ENCODE data around the gene TIAL1.
"Not testable (repeated sequence)": the region's sequence is repeated elsewhere in the genome, so short reads cannot be mapped to it uniquely, and the experiment has no call there.

The TIAL1 gene, protein sequence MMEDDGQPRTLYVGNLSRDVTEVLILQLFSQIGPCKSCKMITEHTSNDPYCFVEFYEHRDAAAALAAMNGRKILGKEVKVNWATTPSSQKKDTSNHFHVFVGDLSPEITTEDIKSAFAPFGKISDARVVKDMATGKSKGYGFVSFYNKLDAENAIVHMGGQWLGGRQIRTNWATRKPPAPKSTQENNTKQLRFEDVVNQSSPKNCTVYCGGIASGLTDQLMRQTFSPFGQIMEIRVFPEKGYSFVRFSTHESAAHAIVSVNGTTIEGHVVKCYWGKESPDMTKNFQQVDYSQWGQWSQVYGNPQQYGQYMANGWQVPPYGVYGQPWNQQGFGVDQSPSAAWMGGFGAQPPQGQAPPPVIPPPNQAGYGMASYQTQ

DNA sequence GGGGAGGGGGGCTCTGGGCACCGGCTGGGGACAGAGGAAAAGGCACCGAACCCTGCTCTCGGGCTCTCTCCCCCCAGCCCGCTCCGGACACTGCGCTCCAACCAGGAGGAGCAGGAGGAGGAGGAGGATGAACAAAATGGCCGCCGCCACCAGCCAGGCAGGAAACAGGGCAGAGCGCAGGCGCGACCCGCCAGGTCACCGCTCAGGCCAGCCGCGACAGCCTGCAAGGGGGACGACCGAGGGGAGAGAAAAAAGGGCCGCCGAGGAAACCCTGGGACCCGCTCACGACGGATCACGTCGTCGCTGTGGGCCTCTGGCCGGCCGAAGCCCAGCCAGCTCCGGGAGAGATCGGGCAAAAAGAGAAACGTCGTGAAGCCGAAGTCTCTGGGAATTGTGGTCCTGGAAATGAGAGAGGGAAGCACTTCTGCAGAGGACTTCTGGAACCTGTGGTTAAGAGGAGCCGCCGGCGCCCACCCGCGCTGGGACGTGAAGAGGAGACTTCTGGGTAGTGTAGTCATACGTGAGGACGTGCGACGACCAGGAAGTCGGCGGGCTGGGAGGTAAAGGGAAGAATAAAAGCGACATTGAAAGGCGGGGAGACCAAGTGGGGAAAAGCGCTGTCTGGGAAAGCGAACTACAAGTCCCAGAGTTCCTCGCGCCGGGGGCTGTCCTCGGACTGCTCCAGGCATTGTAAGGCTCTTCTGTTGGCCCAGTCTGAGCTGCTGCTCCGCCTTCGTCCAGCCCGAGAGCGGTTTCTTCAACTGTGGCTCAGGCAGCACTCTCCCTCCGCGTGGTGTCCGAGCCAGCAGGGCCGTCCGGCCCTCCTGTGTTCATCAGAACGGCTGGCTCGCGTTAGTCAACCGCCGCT is at the start of gene TIAL1:
Gene TIAL1 (minus strand): TSS at position 428 of the 868 bp plus-strand sequence. CDS start 499 bp downstream, outside the sequence.
- DNase-seq (ENCODE audit: low read depth), result peak; percentile 64

DNA sequence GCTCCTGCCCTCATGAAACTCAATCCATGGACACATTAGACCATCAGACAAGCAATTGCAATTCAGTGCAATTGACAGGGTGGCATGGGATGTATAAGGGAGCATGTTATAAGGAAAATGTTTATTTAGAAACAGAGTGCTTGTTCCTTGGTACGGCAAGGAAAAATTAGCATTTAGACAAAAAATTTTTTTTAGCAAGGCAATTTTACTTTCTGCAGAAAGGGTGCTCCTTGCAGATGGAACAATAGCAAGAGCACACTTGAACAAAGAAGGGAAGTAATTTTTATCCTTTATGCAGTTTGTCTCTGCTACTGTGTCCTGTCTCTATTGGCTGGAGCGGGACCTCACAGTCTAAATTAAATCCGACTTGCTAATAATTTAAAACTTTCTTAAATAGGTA is 48.2 kb upstream of the TIAL1 start:
- DNase-seq (ENCODE audit: low read depth), result no peak

DNA sequence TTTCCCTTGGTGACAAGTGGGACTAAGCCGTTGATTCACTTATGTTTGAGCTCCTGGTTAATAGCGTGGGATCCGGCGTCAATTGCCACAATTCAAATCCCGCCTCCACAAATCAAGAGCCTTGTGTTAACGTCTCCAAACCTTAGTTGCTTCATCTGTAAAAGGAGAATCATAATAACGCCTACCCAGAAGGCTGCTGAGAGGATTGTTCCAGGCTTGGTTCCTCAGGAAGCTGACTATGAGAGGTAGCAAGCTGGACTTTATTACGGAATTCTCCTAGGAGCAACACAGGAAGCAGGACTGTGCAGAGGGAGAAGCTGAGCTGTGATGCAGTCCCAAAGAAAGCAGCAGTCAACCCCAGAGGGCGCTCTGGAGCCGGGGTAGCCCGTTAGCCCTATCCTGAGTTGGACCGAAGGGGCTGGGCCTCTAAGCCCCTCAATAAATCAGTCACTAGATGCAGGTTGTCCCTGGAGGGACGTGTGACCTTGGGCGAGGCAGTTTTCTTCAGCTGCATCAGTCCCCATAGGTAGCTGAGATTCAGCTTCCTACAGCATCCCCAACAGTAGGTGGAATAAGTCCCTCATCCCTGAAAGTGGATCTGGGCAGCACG is 47.5 kb upstream of the TIAL1 start:
- no peak for DNase-seq (ENCODE audit: low read depth)

DNA sequence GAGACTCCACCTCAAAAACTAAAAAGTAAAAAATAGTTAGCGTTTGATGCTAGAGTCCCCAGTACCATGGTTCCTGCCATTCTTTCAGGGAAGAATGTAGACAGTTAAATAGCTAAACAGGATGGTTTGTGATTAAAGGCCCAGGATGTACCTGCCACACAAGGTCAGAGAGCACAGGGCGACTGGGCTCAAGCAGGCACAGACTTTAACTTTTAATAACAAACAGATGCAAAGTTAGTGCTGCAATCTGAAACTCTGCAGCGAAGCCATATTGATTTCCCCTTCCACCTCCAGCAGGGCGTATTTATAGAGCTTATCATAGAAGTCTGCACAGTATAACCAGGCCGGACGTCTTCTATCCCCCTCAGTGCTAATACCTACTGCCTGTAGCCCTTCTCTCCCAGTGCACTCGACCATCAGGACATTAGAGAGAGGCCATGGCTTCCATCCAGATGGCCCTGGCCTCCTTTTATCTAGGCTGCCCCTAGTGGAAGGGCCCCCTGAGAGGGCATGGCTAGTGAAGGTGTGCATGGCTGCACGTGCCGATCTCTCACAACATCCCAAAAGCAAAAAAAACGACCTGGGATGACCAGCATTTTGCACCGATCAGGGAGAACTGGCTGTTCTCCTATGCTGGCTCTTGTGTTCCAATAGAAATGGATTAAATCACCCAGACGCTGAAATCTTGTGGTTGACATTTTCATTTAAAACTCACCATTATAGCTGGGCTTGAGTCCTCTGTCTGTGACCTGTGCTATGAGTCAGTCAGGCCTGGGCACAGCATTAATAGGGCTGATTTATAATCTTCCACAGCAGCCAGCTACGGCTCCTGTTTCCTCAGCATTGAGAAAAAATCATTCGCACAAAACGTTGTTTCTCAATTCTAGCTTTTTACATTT is 46.8 kb upstream of the TIAL1 start:
- DNase-seq (ENCODE audit: low read depth), result no peak

DNA sequence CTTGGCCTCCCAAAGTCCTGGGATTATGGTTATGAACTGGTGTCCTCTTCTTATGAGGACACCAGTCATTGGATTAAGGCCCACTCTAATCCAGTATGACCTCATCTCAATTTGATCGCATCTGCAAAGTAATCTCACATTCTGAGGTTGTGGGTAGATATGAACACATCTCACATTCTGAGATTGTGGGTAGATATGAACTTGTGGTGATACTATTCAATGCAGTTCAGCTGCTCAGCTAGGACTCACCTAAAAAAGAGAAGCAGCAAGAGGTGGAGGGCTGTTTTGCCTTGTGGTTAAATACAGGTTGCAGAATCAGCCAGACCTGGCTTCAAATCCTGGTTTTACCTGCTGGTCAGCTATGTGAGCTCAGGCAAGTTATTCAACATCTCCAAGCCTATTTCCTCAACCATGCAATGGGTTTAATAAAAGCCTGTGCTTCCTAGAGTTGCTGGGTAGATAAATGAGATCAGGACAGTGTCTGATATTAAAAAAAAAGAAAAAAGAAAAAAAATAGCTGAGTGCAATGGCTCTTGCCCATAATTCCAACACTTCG is 45.9 kb upstream of the TIAL1 start:
- DNase-seq (ENCODE audit: low read depth), result no peak

DNA sequence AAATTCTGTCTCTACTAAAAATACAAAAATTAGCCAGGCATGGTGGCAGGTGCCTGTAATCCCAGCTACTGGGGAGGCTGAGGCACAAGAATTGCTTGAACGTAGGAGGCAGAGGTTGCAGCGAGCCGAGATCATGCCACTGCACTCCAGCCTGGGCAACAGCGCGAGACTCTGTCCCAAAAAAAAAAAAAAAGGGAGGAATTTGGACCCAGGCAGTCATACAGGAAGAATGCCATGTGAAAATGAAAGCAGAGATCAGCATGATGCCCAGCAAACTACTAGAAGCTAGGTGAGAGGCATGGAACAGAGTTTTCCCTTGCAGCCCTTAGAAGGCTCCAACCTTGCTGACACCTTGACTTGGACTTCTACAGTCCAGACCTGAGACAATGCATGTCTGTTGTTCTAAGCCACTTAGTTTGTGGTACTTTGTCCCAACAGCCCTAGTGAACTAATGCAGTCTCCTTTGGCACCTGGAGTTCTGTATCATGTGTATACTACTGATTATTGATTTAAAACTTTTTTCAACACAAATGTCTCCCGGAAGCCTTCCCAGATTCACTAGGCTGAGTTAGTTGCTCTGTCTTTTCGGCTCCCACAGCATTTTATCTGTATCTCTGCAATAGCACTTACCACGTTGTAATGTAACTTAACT is 44.2 kb upstream of the TIAL1 start:
- DNase-seq (ENCODE audit: low read depth), result no peak

DNA sequence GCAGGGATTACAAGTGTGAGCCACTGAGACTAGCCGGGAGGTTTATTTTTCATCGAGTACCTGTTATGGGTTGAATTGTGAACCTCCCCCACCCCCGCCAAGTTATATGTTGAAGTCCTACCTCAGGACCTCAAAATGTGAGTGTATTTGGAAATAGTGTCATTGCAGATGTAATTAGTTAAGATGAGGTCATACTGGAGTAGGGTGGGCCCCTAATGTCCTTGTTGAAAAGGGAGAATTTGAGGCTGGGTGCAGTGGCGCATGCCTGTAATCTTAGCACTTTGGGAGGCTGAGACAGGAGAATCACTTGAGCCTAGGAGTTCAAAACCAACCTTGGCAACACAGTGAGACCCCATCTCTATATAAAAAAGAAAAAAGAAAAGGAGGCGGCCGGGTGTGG is 43.6 kb upstream of the TIAL1 start:
- DNase-seq (ENCODE audit: low read depth), result no peak

DNA sequence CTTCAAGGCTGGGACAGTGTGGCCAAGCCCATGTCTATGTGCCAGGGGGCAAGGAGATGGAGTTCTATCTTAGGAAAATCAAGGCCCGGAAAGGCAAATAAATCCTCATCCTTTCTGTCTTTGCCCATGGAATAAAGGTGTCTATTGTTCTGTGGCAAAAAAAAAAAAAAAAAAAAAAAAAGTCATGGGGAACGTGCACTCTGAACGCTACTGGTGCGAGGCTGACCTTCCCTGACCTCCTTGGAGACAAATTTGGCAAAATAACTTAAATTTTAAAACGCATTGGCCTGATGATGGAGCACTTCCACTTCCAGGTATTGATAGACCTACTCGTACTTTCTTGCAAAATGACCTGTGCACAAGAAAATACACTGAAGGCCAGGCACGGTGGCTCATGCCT is 42.2 kb upstream of the TIAL1 start:
- no peak for DNase-seq (ENCODE audit: low read depth)

DNA sequence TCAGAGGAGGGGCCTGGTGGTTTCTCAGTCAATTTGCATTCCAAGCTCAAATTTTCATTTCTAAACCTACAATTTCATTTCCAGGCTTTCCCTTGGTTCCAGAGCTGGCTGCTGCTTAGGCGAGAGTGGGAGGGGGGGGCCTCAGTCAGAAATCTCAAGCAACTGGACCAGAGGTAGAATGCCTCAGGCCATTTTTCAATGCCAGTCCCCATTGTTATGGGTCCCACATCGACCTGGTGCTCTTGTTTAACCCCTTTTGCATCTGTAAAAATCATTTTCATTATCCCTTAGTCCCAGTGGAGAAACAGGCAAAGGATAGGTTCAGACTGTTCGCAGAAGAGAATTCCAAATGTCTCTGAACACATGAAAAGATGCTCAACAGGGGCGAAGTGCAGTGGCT is 40.9 kb upstream of the TIAL1 start:
- DNase-seq (ENCODE audit: low read depth), result no peak

DNA sequence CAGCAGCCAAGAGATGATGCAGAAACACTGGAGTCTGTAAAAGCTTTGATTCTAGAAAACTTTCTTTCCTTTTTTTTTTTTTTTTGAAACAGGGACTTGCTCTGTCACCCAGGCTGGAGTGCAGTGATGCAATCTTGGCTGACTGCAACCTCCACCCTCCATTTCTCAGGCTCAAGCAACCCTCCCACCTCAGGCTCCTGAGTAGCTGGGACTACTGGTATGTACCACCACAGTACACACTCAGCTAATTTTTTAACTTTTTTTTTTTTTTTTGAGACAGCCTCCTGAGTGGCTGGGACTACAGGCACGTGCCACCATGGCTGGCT is 37.4 kb upstream of the TIAL1 start:
- DNase-seq (ENCODE audit: low read depth), result no peak

DNA sequence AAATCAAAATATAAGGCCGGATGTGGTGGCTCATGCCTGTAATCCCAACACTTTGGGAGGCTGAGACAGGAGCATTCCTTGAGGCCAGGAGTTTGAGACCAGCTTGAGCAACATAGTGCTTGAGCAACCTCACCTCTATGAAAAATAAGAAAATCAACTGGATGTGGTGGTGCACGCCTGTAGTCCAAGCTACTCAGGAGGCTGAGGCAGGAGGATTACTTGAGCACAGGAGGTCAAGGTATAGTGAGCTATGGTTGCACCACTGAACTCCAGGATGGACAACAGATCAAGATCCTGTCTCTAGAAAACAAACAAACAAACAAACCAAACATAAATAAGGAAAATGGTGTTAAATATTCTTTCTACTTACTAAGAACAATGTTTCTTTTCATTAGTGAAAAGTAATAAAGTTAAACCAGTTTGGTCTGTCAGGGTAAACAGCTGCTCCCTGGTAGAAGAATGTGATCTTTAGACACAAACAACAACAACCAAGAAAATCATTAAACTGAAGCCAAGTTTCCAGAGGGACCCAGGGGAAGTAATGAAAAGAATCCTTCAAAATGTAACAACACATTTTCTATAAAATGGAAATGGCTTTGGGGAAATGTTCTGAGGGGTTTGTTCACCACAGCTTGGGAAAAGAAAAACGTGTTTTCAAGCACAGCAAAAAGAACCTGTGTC is 36.9 kb upstream of the TIAL1 start:
- DNase-seq (ENCODE audit: low read depth), result no peak

DNA sequence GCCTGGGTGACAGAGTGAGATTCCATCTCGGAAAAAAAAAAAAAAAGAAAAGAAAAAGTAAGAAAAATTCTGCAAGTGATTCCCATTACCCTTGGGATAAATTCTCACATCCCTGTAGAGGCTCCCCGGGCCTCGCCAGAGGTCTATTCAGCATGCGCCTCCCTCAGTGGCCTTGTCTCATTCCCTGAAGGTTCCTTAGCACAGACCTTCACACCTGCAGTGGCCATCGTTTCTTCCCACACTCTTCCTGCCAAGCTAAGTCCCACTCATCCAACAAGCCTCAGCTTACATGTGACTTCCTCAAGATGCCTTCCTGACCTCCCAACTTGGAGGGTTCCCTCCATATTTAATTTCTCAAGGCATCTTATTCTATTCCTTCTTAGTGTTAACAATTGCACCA is 33.5 kb upstream of the TIAL1 start:
- no peak for DNase-seq (ENCODE audit: low read depth)

DNA sequence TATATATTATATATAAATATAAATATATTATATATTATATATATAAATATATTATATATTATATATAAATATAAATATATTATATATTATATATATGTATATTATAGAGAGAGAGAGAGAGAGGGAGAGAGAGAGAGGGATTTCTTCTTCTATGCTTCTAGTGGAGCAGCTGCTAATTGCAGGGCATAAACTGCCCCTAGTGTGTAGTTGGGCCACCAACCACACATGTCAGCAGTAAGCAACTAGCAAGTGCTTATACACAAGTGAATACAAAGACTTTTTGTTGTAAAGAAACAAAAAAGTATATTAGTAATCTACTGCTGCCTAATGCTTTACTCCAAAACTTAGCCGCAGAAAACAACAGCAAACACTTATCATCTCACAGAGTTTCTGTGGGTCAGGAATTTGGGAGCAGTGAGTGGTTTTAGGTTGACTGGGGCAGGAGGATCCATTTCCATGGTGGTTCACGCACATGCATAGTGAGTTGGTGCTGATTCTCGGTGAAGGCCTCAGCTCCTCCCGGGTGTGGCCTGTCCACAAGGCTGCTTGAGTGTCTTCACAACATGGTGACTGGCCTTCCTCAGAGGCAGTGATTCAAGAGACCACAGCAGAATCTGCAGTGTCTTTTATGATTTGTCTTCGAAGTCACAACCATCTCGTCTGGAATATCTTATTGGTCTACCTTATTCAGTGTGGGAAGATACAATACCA is 29.0 kb upstream of the TIAL1 start:
- no peak for DNase-seq (ENCODE audit: low read depth)

DNA sequence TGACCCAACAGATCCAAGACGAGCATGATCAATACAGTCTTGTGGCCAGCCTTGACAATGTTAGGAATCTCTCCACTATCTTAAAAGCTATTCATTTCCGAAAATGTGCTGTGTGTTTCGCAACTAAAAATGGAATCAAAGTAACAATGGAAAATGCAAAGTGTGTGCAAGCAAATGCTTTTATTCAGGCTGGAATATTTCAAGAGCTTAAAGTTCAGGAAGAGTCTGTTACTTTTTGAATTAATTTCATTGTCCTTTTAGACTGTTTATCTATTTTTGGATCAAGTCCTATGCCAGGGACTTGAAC is 24.3 kb upstream of the TIAL1 start:
- no peak for DNase-seq (ENCODE audit: low read depth)

DNA sequence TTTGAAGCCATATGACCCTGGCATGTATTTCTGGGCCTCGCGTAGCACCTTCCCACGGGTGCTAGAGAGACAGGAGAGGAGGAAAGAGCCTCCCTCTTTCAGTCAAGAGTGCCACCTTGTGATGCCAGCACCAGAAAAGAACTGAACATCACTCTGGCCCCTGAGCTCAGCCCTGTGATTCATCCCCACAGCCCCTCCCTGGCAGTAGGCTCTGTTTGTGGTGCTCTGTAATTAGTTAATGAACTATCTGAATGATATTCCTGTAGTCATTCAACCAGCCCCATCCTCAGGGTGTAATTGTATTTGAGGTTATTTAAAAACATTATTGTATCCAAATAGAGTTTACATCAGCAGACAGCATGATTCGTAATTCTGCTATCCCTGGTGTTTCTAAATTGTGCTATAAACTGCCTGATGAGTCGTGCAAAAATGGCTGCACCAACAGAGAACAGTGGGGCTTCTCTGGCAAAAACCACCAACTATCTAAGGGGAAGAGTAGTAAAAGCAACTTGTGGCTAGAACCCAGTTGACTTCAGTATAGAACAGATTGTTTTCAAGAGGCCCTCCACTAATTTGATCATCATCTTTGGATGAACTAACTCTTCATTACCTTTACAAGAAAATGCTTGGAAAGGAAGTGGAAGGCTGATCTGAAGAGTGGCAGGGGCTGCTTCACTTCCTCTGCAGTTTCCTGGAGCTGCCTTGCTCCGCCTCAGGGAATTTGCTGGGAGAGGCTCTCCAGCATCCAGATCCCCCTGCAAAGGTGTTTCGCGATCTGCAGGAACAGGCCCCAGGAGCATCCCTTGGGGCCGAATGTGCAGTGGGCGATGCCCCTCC is 23.7 kb upstream of the TIAL1 start:
- DNase-seq (ENCODE audit: low read depth), result no peak

DNA sequence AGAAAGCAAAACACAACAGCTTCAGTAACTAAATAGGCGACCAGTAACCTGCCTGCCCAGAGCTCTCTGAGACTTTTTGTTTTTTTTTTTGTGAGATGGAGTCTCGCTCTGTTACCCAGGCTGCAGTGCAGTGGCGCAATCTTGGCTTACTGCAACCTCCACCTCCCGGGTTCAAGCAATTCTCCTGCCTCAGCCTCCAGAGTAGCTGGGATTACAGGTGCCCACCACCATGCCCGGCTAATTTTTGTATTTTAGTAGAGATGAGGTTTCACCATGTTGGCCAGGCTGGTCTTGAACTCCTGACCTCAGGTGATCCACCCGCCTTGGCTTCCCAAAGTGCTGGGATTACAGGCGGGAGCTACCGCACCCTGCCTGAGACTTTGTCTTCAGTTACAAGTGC is 23.0 kb upstream of the TIAL1 start:
- DNase-seq (ENCODE audit: low read depth), result not testable (repeated sequence)

DNA sequence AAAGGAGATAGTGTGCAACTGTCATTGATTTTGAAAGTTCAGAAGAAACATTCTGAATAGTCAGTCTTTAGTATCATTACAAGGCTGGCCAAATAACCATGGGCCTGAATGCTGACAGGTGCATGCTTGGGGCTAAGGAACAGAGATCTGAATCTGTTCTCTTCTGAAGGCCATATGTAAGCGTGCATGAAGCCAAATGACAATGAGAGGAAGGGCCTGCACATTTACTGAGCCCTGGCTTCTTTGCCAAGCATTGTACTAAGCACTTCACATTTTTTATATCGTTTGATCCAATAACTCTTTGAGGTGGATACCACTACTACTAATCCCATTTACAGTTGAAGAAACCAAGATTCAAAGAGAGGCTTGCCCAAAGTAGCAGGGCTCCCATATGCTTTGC is 22.5 kb upstream of the TIAL1 start:
- no peak for DNase-seq (ENCODE audit: low read depth)

DNA sequence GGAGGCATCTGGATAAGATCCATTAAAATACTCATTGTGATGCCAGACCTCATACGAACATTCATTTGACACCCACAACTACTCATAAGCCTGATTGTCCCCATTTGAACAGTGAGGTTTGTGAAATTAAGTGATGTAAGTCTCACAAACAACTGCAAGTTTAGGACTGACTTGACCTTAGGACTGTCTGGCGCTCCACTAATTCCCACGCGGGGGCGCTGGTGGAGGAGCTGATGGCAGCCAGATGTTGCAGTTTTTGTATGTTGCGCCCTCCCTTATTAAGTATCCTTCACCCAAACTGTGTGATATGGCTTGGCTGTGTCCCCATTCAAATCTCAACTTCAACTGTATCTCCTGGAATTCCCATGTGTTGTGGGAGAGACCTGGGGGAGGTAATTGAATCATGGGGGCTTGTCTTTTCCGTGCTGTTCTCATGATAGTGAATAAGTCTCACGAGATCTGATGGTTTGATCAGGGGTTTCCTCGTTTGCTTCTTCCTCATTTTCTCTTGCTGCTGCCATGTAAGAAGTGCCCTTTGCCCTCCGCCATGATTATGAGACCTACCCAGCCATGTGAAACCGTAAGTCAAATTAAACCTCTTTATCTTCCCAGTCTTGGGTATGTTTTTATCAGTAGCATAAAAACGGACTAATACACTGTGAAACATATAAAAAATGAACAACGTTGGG is 20.3 kb upstream of the TIAL1 start:
- DNase-seq (ENCODE audit: low read depth), result no peak

DNA sequence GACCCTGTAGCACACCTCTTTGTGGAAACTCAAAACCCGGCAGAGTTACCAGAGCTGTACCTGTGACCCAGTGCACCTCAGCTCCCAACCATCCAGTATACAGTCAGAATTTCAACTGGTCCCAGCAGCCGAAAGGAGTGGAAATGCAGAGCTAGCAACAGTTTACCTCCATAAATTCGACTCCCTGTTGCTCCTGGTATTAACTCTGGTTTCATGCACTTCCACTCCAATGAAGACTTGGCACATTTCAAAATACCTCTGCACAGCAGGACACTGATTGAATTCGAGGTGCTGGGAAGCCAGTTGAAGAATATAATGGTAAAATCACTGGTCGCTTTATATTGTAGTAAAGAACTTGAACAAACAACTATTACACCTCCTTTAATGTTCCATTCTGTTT is 17.9 kb upstream of the TIAL1 start:
- DNase-seq (ENCODE audit: low read depth), result no peak

Data from stimulated activated CD8-positive, alpha-beta memory T cell treated with anti-CD3 and anti-CD28 coated beads, Interleukin-15, amount 100 ng/mL, for 24 hours (primary cell).